Prostate gland (tissue), 2 donors: ENCODE data around the gene CCNF. TPM values are rescaled to one million over a fixed set of nuclear protein-coding genes. Genes with fewer than 3 reads are reported as not detected.
A peak's percentile ranks its signal among the peaks of the same experiment; 100 is the strongest.
"Not testable (repeated sequence)": the region's sequence is repeated elsewhere in the genome, so short reads cannot be mapped to it uniquely, and the experiment has no call there.

Source experiments
- DNase-seq: peaks from one replicate; pipeline ENCODE4 v3.0.0-alpha.2; 2019; ENCODE audit warnings: low spot score
- H3K27ac ChIP-seq, 2 donors: fragments of 200-600 bp; sonication (generic); 2 replicates each; pipeline ENCODE4 v1.5.1; 2017 to 2019
- H3K27me3 ChIP-seq: fragments of 200-600 bp; sonication (generic); replicated peaks from 2 replicates; pipeline ENCODE4 v1.5.1; 2019; ENCODE audit not compliant: insufficient read depth
- H3K36me3 ChIP-seq, 2 donors: fragments of 200-600 bp; sonication (generic); 1 replicate in 1 of 2; 2 replicates in 1 of 2; pipeline versions ENCODE4 v1.5.1 to v1.8.1; 2017 to 2019
- H3K4me1 ChIP-seq: fragments of 200-600 bp; sonication (generic); replicated peaks from 2 replicates; pipeline ENCODE4 v1.5.1; 2019
- H3K4me3 ChIP-seq, 2 donors: fragments of 200-600 bp; sonication (generic); 2 replicates each; pipeline ENCODE4 v1.5.1; 2017 to 2019
- H3K9me3 ChIP-seq: fragments of 200-600 bp; sonication (generic); 2 replicates; pipeline ENCODE4 v1.5.1; 2017
- CTCF ChIP-seq, 4 experiments: fragments of 200-600 bp in 2 of 4; fragments of 450-650 bp in 2 of 4; sonication (generic) in 2 of 4; IDR thresholded peaks; 1 replicate in 3 of 4; 2 replicates in 1 of 4; pipeline ENCODE4 v1.5.1; 2016 to 2019; ENCODE audit warnings: antibody characterized with exemption in 4 of 4, mild to moderate bottlenecking in 2 of 4, moderate library complexity in 2 of 4
- POLR2A ChIP-seq: fragments of 450-650 bp; IDR thresholded peaks from one replicate; pipeline ENCODE4 v1.6.1; 2016; ENCODE audit warnings: antibody characterized with exemption, mild to moderate bottlenecking
- POLR2AphosphoS5 ChIP-seq: sonication (generic); formaldehyde crosslinking; IDR thresholded peaks from one replicate; pipeline ENCODE4 v1.6.1; 2017; ENCODE audit warnings: antibody characterized with exemption
- WGBS: methylation state at CpG from one replicate; pipeline ENCODE4 v1.1.5; 2018; 5-methylcytosine and 5-hydroxymethylcytosine counted together
- intact Hi-C: fragments of 100-400 bp; cut with DNase I; formaldehyde crosslinking; loops from one replicate; pipeline ENCODE4 v1.14.2; 2022
- total RNA-seq, 2 donors: library from RNA; depleted of rRNA; stranded (reverse); fragments of >200 nt; gene quantifications; one replicate each; pipeline ENCODE4 v1.1.0, GENCODE V29; 2016

The CCNF gene, protein sequence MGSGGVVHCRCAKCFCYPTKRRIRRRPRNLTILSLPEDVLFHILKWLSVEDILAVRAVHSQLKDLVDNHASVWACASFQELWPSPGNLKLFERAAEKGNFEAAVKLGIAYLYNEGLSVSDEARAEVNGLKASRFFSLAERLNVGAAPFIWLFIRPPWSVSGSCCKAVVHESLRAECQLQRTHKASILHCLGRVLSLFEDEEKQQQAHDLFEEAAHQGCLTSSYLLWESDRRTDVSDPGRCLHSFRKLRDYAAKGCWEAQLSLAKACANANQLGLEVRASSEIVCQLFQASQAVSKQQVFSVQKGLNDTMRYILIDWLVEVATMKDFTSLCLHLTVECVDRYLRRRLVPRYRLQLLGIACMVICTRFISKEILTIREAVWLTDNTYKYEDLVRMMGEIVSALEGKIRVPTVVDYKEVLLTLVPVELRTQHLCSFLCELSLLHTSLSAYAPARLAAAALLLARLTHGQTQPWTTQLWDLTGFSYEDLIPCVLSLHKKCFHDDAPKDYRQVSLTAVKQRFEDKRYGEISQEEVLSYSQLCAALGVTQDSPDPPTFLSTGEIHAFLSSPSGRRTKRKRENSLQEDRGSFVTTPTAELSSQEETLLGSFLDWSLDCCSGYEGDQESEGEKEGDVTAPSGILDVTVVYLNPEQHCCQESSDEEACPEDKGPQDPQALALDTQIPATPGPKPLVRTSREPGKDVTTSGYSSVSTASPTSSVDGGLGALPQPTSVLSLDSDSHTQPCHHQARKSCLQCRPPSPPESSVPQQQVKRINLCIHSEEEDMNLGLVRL
- total RNA-seq = 1 to 10 TPM; 7.3 to 8.0 TPM

- WGBS = under 1% methylated on average over 28 of the region's 103 CpGs
- TF ChIP-seq POLR2AphosphoS5 (peak; percentile 78), CTCF (IDR thresholded peaks at IDR 0.05) (peak in 1 of 4 experiments; percentile 32), POLR2A (peak; percentile 56)
- no peaks in the 10 kb centered on the region for H3K4me1 ChIP-seq
- no peaks in the 10 kb centered on the region for H3K9me3 ChIP-seq
- peak within 1 kb of the TSS; percentile 65 to 82 for H3K27ac ChIP-seq
- H3K27me3 ChIP-seq = no peaks in the 10 kb centered on the region
- no peaks in the 10 kb centered on the region for H3K36me3 ChIP-seq
- peak; percentile 97 for DNase-seq
- intact Hi-C loops = loop anchor here (5.0 kb wide), 2 partner anchors 68 to 92 kb away; no protein-coding TSS in a partner anchor
- peak within 1 kb of the TSS; percentile 75 to 91 for H3K4me3 ChIP-seq
These were observed at the start of gene CCNF for GRCh38 chr16:2429034-2429770. Gene CCNF, plus strand, starts transcription at chr16:2429447. Its CDS starts 35 bp downstream, at chr16:2429482.

GRCh38 chr16:2383501-2383900, 45.7 kb upstream of the CCNF start:
- Histone ChIP-seq H3K36me3 (no peaks in the 10 kb centered on the region), H3K4me3 (no peak overlapping the region), H3K27me3 (no peaks in the 10 kb centered on the region), H3K27ac (no peak overlapping the region), H3K9me3 (no peaks in the 10 kb centered on the region), H3K4me1 (no peaks in the 10 kb centered on the region)
- intact Hi-C loops = no loop called here
- TF ChIP-seq CTCF (IDR thresholded peaks at IDR 0.05) (no peak), POLR2AphosphoS5 (no peak), POLR2A (no peak)
- 100% methylated on average over 1 of the region's 1 CpG for WGBS
- DNase-seq = no peak

- Histone ChIP-seq H3K4me1 (no peaks in the 10 kb centered on the region), H3K4me3 (no peak overlapping the region), H3K9me3 (no peaks in the 10 kb centered on the region), H3K27ac (no peak overlapping the region), H3K36me3 (no peaks in the 10 kb centered on the region), H3K27me3 (no peaks in the 10 kb centered on the region)
- WGBS = 7% methylated on average over 2 of the region's 2 CpGs
- TF ChIP-seq CTCF (IDR thresholded peaks at IDR 0.05) (no peak), POLR2AphosphoS5 (no peak), POLR2A (no peak)
- no peak for DNase-seq
- intact Hi-C loops = no loop called here
These were observed 44.8 kb upstream of the CCNF start for GRCh38 chr16:2384426-2384825.

DNA sequence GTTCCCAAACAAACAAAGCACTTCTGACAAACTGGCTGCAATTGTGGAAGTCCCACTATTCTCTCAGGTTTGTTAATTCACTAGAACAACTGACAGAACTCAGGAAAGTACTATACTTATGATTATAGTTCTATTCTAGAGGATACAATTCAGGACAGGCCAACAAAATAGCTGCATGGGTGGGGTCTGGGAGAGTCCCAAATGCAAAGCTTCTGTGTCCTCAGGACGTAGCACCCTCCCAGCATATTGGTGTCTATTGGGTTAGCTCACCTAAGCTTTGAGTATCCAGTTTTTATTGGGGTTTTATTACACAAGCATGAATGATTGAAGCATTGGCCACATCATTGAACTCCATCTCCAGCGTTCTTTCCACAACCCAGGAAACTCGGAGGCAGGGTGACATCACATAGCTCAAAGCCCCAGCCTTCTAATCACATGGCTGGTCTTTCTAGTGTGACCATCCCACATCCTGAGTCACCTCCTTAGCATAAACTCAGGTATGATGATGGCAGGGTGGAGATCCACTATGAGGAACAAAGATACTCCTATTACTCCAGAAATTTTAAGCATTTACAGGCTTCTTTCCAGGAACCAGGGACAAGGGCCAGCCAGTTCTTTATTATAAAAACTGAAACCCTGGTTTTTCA, 43.9 kb upstream of the CCNF start:
- TF ChIP-seq POLR2A (no peak), CTCF (IDR thresholded peaks at IDR 0.05) (no peak), POLR2AphosphoS5 (no peak)
- intact Hi-C loops = no loop called here

GRCh38 chr16:2385982-2386381, 43.3 kb upstream of the CCNF start:
- not testable (repeated sequence) for DNase-seq, H3K27me3 ChIP-seq
- 69% methylated on average over 17 of the region's 19 CpGs for WGBS

More for the DNA sequence above, 43.9 kb upstream of the CCNF start:
- H3K27me3 ChIP-seq = no peaks in the 10 kb centered on the region
- no peaks in the 10 kb centered on the region for H3K4me1 ChIP-seq
- H3K4me3 ChIP-seq = no peak overlapping the region
- 49% methylated on average over 3 of the region's 3 CpGs for WGBS
- no peak overlapping the region for H3K27ac ChIP-seq
- H3K36me3 ChIP-seq = no peaks in the 10 kb centered on the region
- no peaks in the 10 kb centered on the region for H3K9me3 ChIP-seq
- DNase-seq = no peak

More at GRCh38 chr16:2385982-2386381, 43.3 kb upstream of the CCNF start:
- H3K4me3 ChIP-seq, H3K27ac ChIP-seq, intact Hi-C loops, H3K9me3 ChIP-seq, H3K4me1 ChIP-seq, H3K36me3 ChIP-seq: not testable (repeated sequence)
